Measurements from ENCODE around the gene PEAR1. TPM values are rescaled to one million over a fixed set of nuclear protein-coding genes. Genes with fewer than 3 reads are reported as not detected.

PEAR1 gene
- total RNA-seq, 4 donors from 2014 or later: 31.5 to 51.4 (median 39.7) TPM

DNA sequence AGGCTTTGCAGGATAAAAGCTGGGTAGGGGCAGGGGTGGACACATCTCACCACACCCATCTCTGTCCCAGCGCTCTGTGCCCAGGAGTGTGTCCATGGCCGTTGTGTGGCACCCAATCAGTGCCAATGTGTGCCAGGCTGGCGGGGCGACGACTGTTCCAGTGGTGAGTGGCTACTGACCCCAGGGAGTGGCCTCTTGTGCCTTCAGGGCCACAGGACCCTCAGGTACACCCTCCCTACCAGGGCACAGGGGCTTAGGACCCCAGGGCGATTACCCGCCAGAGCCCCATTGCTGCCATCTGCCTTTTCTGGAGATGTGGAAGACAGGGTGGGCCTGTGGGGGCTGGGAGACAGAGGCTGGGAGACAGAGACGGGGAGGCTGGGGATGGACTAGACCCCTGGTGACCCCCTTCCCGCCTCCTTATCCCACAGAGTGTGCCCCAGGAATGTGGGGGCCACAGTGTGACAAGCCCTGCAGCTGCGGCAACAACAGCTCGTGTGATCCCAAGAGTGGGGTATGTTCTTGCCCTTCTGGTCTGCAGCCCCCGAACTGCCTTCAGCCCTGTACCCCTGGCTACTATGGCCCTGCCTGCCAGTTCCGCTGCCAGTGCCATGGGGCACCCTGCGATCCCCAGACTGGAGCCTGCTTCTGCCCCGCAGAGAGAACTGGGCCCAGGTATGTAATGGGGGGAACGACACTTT lies 12.8 kb downstream of the PEAR1 start:
- Histone ChIP-seq H3K27me3 (peaks cover 0 to 14% of the 10 kb centered on the region in 2 donors), H3K4me1 (peaks cover 0 to 95% (median 33%) of the 10 kb centered on the region in 4 donors), H3K36me3 (peaks cover 0 to 32% (median 0%) of the 10 kb centered on the region in 3 donors), H3K9me3 (no peaks in the 10 kb centered on the region), H3K27ac (peak overlapping the region in 2 of 4 donors; percentile 28 to 52), H3K4me3 (no peak overlapping the region)
- TF ChIP-seq EP300 (IDR thresholded peaks at IDR 0.05) (no peak), POLR2A (IDR thresholded peaks at IDR 0.05) (no peak)
- TF ChIP-seq, protein P1, sequence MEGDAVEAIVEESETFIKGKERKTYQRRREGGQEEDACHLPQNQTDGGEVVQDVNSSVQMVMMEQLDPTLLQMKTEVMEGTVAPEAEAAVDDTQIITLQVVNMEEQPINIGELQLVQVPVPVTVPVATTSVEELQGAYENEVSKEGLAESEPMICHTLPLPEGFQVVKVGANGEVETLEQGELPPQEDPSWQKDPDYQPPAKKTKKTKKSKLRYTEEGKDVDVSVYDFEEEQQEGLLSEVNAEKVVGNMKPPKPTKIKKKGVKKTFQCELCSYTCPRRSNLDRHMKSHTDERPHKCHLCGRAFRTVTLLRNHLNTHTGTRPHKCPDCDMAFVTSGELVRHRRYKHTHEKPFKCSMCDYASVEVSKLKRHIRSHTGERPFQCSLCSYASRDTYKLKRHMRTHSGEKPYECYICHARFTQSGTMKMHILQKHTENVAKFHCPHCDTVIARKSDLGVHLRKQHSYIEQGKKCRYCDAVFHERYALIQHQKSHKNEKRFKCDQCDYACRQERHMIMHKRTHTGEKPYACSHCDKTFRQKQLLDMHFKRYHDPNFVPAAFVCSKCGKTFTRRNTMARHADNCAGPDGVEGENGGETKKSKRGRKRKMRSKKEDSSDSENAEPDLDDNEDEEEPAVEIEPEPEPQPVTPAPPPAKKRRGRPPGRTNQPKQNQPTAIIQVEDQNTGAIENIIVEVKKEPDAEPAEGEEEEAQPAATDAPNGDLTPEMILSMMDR (IDR thresholded peaks at IDR 0.05): no peak
- DNase-seq (ENCODE audit: low spot score in 2 of 2): no peak
- 90 to 96% methylated on average over 15 to 16 of the region's 16 CpGs for WGBS, 2 donors

DNA sequence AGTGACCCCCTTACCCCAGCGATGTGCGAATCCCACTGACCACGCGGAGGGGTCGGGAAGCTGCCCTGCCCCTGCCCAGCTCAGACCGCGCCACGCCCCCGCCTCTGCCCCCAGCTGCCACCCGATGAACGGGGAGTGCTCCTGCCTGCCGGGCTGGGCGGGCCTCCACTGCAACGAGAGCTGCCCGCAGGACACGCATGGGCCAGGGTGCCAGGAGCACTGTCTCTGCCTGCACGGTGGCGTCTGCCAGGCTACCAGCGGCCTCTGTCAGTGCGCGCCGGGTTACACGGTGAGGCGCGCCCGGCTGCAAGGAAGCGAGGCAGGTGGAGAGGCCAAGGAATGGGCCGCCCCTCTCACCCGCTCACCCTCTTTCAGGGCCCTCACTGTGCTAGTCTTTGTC lies 15.0 kb downstream of the PEAR1 start:
- no peak overlapping the region for H3K4me3 ChIP-seq
- no peak for DNase-seq (ENCODE audit: low spot score in 2 of 2)
- WGBS, 2 donors: 43 to 49% methylated on average over 24 of the region's 29 CpGs
- peaks cover 0 to 14% of the 10 kb centered on the region in 2 donors for H3K27me3 ChIP-seq
- H3K27ac ChIP-seq: no peak overlapping the region
- TF ChIP-seq POLR2A (IDR thresholded peaks at IDR 0.05) (no peak), EP300 (IDR thresholded peaks at IDR 0.05) (no peak)
- TF ChIP-seq, protein P1 (IDR thresholded peaks at IDR 0.05): no peak
- H3K9me3 ChIP-seq: no peaks in the 10 kb centered on the region
- H3K36me3 ChIP-seq: peaks cover 0 to 49% (median 0%) of the 10 kb centered on the region in 3 donors
- H3K4me1 ChIP-seq: peaks cover 0 to 73% (median 14%) of the 10 kb centered on the region in 4 donors

DNA sequence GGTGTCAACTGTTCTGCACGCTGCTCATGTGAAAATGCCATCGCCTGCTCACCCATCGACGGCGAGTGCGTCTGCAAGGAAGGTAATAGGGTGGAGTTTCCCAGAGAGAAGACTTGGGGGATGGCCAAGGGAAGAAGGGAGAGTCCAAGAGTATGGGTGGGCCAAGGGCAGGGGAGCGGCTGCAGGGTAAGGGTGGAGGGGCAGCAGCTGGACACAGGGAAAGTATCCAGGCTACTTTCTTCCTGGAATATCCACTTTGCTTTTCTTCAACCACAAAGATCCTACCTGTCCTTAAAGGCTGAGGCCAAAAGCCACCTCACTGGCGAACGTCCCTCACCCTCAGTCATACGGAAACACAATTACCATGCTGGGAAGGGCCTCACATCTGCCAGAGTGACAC lies 15.4 kb downstream of the PEAR1 start:
- peaks cover 0 to 69% (median 11%) of the 10 kb centered on the region in 4 donors for H3K4me1 ChIP-seq
- TF ChIP-seq, protein P1 (IDR thresholded peaks at IDR 0.05): no peak
- TF ChIP-seq EP300 (IDR thresholded peaks at IDR 0.05) (no peak), POLR2A (IDR thresholded peaks at IDR 0.05) (no peak)
- 53 to 59% methylated on average over 10 of the region's 10 CpGs for WGBS, 2 donors
- H3K9me3 ChIP-seq: no peaks in the 10 kb centered on the region
- peaks cover 0 to 14% of the 10 kb centered on the region in 2 donors for H3K27me3 ChIP-seq
- peaks cover 0 to 53% (median 0%) of the 10 kb centered on the region in 3 donors for H3K36me3 ChIP-seq
- H3K4me3 ChIP-seq: no peak overlapping the region
- H3K27ac ChIP-seq: no peak overlapping the region
- no peak for DNase-seq (ENCODE audit: low spot score in 2 of 2)

DNA sequence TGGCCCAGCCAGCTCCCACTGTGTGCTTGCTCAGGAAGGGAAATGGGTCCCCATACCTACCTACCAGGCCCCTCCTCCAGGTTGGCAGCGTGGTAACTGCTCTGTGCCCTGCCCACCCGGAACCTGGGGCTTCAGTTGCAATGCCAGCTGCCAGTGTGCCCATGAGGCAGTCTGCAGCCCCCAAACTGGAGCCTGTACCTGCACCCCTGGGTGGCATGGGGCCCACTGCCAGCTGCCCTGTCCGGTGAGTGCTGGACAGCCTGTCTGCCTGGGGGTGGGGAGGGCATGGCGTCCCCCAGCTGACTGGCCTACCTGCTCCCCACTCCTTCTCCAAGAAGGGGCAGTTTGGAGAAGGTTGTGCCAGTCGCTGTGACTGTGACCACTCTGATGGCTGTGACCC lies 16.2 kb downstream of the PEAR1 start:
- peaks cover 0 to 62% (median 5%) of the 10 kb centered on the region in 4 donors for H3K4me1 ChIP-seq
- no peak overlapping the region for H3K27ac ChIP-seq
- WGBS, 2 donors: 87% methylated on average over 5 of the region's 5 CpGs
- H3K27me3 ChIP-seq: peaks cover 0 to 14% of the 10 kb centered on the region in 2 donors
- no peak overlapping the region for H3K4me3 ChIP-seq
- peaks cover 0 to 59% (median 0%) of the 10 kb centered on the region in 3 donors for H3K36me3 ChIP-seq
- no peak for DNase-seq (ENCODE audit: low spot score in 2 of 2)
- H3K9me3 ChIP-seq: no peaks in the 10 kb centered on the region
- TF ChIP-seq, protein P1 (IDR thresholded peaks at IDR 0.05): no peak
- TF ChIP-seq EP300 (IDR thresholded peaks at IDR 0.05) (no peak), POLR2A (IDR thresholded peaks at IDR 0.05) (no peak)

DNA sequence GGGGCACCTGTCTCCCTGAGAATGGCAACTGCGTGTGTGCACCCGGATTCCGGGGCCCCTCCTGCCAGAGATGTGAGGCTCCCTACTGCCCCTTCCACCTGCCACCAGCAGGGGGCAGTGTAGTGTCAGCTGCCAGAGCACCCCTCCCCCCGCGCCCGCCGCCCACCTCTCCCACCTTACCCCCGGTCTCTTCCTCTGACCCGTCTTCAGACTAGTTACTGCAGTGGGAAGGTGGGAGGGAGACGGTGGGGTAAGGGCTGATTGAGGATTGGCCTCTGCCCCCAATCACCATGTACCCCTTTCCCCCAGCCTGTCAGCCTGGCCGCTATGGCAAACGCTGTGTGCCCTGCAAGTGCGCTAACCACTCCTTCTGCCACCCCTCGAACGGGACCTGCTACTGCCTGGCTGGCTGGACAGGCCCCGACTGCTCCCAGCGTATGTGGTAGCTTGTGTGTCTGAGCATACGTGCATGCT lies 16.8 kb downstream of the PEAR1 start:
- no peaks in the 10 kb centered on the region for H3K9me3 ChIP-seq
- TF ChIP-seq, protein P1 (IDR thresholded peaks at IDR 0.05): peak; percentile 67 to 87 (median 76)
- no peak for TF ChIP-seq EP300 (IDR thresholded peaks at IDR 0.05)

More for the DNA sequence above, 16.8 kb downstream of the PEAR1 start:
- peaks cover 0 to 64% (median 0%) of the 10 kb centered on the region in 3 donors for H3K36me3 ChIP-seq
- H3K27ac ChIP-seq: no peak overlapping the region
- peaks cover 0 to 14% of the 10 kb centered on the region in 2 donors for H3K27me3 ChIP-seq
- no peak for DNase-seq (ENCODE audit: low spot score in 2 of 2)
- H3K4me1 ChIP-seq: peaks cover 0 to 55% (median 2%) of the 10 kb centered on the region in 4 donors
- no peak overlapping the region for H3K4me3 ChIP-seq
- WGBS, 2 donors: 43 to 47% methylated on average over 18 of the region's 18 CpGs
